H1 (cell line): ENCODE measurements around the gene PEX19. TPM values are rescaled to one million over a fixed set of nuclear protein-coding genes. Genes with fewer than 3 reads are reported as not detected.

Experiments used
- SAP30 ChIP-seq: fragments of 300-600 bp; sonication (generic); IDR thresholded peaks from 2 replicates; pipeline ENCODE4 v1.7.1; 2012; ENCODE audit warnings: low read length, moderate library complexity, mild to moderate bottlenecking, inconsistent platforms; ENCODE audit not compliant: insufficient read depth, insufficient replicate concordance
- SP4 ChIP-seq: IDR thresholded peaks from 2 replicates; pipeline ENCODE4 v1.6.1; 2012; ENCODE audit warnings: low read length, inconsistent platforms
- polyA plus RNA-seq, 7 experiments: library from polyadenylated mRNA; depleted of rRNA in 3 of 7; stranded (reverse) in 5 of 7; unstranded in 2 of 7; fragments of >200 nt in 5 of 7; fragments of 200-250 nt in 2 of 7; gene quantifications; 1 replicate in 5 of 7; 2 replicates in 1 of 7; 4 replicates in 1 of 7; pipeline versions ENCODE4 v1.2.1 to v1.2.3, GENCODE V29; 2011 to 2013; ENCODE audit warnings: missing spikeins in 2 of 7, mixed read lengths in 2 of 7
- total RNA-seq: library from RNA; stranded (reverse); fragmentation: NEBNext Ultra II Directional; extraction: Animal tissue kit (Norgen Biotek cat#: 25700); gene quantifications from 2 replicates; pipeline ENCODE4 v1.2.1, GENCODE V29; 2021

The PEX19 gene
- total and polyA plus RNA-seq, 2 of the 8 experiments (the other 6 are each of a cell fraction or from before 2014, with no cell fraction given) = 50.4 to 80.2 TPM

DNA sequence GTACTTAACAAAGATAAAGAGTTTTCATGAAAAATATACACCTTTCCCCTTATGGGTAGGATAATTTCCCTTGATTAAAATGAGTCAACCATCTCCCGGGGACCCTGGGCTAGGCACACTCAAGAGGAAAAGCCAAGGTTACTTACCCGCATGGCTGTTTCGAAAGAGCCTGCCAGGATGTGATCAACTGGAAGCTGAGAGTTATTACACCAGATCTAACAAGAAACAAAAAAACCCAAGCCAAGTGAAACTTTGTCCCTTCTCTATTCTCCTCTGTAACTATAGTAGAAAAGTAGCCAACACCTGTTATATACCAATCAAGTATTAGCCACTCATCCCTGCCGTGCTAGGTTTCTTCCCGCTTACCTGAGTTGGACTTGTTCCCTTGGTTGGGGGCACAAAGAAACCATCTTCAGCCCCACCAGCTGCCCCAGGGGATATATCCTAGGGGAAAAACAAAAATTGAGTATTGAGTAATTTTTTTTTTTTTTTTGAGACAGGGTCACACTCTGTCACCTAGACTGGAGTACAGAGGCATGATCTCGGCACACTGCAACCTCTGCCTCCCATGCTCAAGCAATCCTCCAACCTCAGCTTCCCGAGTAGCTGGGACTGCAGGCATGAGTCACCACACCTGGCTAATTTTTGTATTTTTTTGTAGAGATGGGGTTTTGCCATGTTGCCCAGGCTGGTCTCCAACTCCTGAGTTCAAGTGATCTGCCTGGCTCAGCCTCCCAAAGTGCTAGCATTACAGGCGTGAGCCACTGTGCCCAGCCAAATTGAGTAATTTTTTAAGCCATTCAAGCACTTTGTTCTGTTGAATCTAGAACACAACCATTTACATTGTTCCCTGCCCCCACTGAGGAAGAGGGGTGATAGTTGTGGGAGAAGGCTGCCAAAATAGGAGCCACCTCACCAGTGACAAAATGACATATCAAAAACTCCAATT, 8.4 kb upstream of the PEX19 start (continued):
- TF ChIP-seq SP4 (no peak), SAP30 (no peak)
